Measurements from ENCODE around the gene OSBPL3. TPM values are rescaled to one million over a fixed set of nuclear protein-coding genes. Genes with fewer than 3 reads are reported as not detected.

The OSBPL3 gene
- total and polyA plus RNA-seq, 2 donors (not counting 3 experiments of a cell fraction or from before 2014, with no cell fraction given): 7.5 to 27.1 TPM

DNA sequence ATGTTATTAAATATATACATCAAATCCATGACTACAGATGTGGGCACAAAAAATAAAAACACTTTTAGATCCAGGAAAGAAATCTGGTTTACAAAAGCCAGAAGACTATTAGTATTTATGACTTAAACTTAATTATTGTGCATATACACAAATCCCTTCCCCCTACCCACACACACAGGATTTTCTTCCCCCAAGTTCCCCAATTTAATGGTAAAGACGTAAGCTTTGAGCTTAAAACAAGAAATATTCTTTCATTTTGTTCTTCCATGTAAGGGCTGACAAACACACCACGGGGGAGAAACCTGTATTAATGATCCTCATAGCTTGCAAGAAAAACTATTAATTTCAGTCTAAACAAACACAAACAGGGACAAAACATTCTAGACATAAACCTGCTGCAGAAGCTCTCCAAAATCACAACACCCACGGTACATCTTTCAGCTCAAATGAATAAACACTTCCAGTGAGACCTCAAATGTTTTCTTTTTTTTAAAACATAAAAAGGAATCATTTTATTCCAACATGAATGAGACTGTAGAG, 28.5 kb downstream of the OSBPL3 start:
- intact Hi-C loops (cut with micrococcal nuclease) (no loop called here), dilution Hi-C loops (cut with MboI; ENCODE audit: extremely low pct_ligation_motif_present, low sequenced_read_pairs) (no loop called here)
- FAIRE-seq (no peak), DNase-seq (ENCODE audit: low read depth, low spot score) (no peak)
- peaks cover 2% of the 10 kb centered on the region for H4K20me1 ChIP-seq (replicated peaks; ENCODE audit: control insufficient read depth, extremely low read depth, insufficient read depth, low read length)
- H3K9me3 ChIP-seq (replicated peaks; ENCODE audit: control insufficient read depth, insufficient read depth, low read length): no peaks in the 10 kb centered on the region
- no peak overlapping the region for H3K4me2 ChIP-seq (ENCODE audit: insufficient read depth, low read length)
- H2AFZ ChIP-seq (ENCODE audit: low read depth, low read length): no peak overlapping the region
- ChIA-PET CTCF (interaction anchor here (0.9 to 2.4 kb wide), 6 partner anchors 9 to 139 kb away, joined by 3 to 6 read pairs (median 4); partner anchors contain the start of gene OSBPL3), POLR2A (no interaction called here)
- H3K9me1 ChIP-seq (replicated peaks; ENCODE audit: control insufficient read depth, extremely low read depth, insufficient read depth, low read length): no peaks in the 10 kb centered on the region
- peaks cover 94% of the 10 kb centered on the region for H3K79me2 ChIP-seq (ENCODE audit: control insufficient read depth, insufficient read depth, low read length)
- H3K9ac ChIP-seq (replicated peaks; ENCODE audit: extremely low read depth, insufficient read depth, low read length): no peak overlapping the region
- H3K27ac ChIP-seq (ENCODE audit: insufficient read depth, low read depth, low read length): no peak overlapping the region
- BruUV-seq (replicated peaks): no TSS peak
- H3K36me3 ChIP-seq (ENCODE audit: control insufficient read depth in 2 of 2, extremely low read depth in 1 of 2, insufficient read depth in 2 of 2, low read length in 2 of 2): no peaks in the 10 kb centered on the region
- H3K27me3 ChIP-seq (ENCODE audit: control insufficient read depth in 2 of 2, insufficient read depth in 2 of 2, low read length in 2 of 2): no peaks in the 10 kb centered on the region
- no peak overlapping the region for H3K4me3 ChIP-seq (replicated peaks in 1 of 3; ENCODE audit: insufficient read depth in 1 of 3, low read depth in 1 of 3, low read length in 3 of 3)
- TF ChIP-seq, protein P1, sequence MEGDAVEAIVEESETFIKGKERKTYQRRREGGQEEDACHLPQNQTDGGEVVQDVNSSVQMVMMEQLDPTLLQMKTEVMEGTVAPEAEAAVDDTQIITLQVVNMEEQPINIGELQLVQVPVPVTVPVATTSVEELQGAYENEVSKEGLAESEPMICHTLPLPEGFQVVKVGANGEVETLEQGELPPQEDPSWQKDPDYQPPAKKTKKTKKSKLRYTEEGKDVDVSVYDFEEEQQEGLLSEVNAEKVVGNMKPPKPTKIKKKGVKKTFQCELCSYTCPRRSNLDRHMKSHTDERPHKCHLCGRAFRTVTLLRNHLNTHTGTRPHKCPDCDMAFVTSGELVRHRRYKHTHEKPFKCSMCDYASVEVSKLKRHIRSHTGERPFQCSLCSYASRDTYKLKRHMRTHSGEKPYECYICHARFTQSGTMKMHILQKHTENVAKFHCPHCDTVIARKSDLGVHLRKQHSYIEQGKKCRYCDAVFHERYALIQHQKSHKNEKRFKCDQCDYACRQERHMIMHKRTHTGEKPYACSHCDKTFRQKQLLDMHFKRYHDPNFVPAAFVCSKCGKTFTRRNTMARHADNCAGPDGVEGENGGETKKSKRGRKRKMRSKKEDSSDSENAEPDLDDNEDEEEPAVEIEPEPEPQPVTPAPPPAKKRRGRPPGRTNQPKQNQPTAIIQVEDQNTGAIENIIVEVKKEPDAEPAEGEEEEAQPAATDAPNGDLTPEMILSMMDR (IDR thresholded peaks at IDR 0.05; ENCODE audit: extremely low read depth in 1 of 2, insufficient read depth in 1 of 2, low read depth in 1 of 2, low read length in 2 of 2): no peak
- TF ChIP-seq MYC (IDR thresholded peaks at IDR 0.05; ENCODE audit: low read depth, low read length): no peak
- TF ChIP-seq POLR2AphosphoS5 (IDR thresholded peaks at IDR 0.05; ENCODE audit: insufficient read depth, low read depth, low read length): no peak
- TF ChIP-seq GATA2 (IDR thresholded peaks at IDR 0.05; ENCODE audit: insufficient read depth, insufficient read length, low read depth, low read length): no peak
- no peak for TF ChIP-seq MAX (IDR thresholded peaks at IDR 0.05; ENCODE audit: insufficient read depth, insufficient read length)
- no peak for TF ChIP-seq EZH2 (IDR thresholded peaks at IDR 0.05; ENCODE audit: borderline replicate concordance, low read depth, low read length, severe bottlenecking)
- no peak for TF ChIP-seq JUN (IDR thresholded peaks at IDR 0.05; ENCODE audit: borderline replicate concordance, insufficient read depth, insufficient read length, low read depth)
- TF ChIP-seq POLR2A (IDR thresholded peaks at IDR 0.05; ENCODE audit: low read depth, low read length): no peak
- no peak for TF ChIP-seq FOS (IDR thresholded peaks at IDR 0.05; ENCODE audit: borderline replicate concordance, insufficient read depth, low read length)
- H3K4me1 ChIP-seq (ENCODE audit: control insufficient read depth, extremely low read depth, insufficient read depth, low read length): peaks cover 12% of the 10 kb centered on the region

Measured in endothelial cell of umbilical vein (primary cell).